Dendritic cell treated with granulocyte-macrophage colony-stimulating factor and Interleukin-4, amounts not matched to agents 40 ng/mL and 50 ng/mL, for 4 days (primary cell): Measurements from ENCODE around the gene MCM5.
"Not testable (repeated sequence)": the region's sequence is repeated elsewhere in the genome, so short reads cannot be mapped to it uniquely, and the experiment has no call there.

Experiments
- H3K27ac Mint-ChIP-seq: one replicate; pipeline ENCODE4 v1.8.0; 2022; ENCODE audit warnings: mild to moderate bottlenecking, mixed read lengths
- H3K27me3 Mint-ChIP-seq: one replicate; pipeline ENCODE4 v1.8.0; 2022; ENCODE audit warnings: mild to moderate bottlenecking, mixed read lengths
- H3K36me3 Mint-ChIP-seq: one replicate; pipeline ENCODE4 v1.8.0; 2022; ENCODE audit warnings: low read depth, mixed read lengths
- H3K4me1 Mint-ChIP-seq: one replicate; pipeline ENCODE4 v1.8.0; 2022; ENCODE audit warnings: low read depth, mixed read lengths
- H3K4me3 Mint-ChIP-seq: one replicate; pipeline ENCODE4 v1.8.0; 2022; ENCODE audit warnings: mild to moderate bottlenecking, moderate library complexity, mixed read lengths
- H3K9me3 Mint-ChIP-seq: one replicate; pipeline ENCODE4 v1.8.0; 2022; ENCODE audit warnings: mixed read lengths
- intact Hi-C: fragments of 100-400 bp; cut with micrococcal nuclease; formaldehyde crosslinking; loops from one replicate; pipeline ENCODE4 v1.15.0; 2022

MCM5 gene

DNA sequence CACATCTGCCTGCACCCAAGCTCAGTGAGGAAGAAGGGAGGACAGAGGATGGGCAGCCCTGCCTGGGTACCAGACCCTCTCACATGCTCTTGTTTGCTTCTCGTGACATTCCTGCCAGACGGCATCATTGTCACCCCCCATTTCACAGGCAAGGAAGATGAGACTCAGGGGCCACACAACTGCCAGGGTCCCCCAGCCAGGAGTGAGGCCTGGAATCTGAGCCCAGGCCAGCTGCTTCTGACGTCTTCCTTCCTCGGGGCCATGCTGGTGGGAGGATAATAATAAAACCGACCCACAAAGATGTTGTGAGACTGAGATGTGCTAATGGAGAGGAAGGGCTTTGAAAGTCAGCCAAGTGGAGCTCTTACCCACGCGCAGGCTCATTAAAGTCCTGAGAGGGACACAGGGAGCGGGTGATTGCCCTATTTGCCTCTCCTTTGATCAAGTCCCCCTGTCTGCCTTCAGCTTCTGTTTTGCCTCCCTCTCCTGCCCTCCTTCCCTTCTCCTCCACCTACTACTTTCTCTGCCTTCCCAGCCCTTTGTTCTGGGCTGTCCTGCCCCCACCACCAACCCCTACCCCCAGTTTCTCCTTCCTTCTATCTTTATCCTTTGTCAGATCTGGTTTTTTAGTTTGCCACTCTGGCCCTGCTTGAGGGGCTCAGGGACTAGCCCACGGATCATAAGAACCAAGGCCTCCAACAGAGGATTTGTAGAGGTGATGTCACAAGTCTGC, 62.7 kb downstream of the MCM5 start:
- Mint-ChIP-seq H3K36me3 (no peaks in the 10 kb centered on the region), H3K27ac (no peak overlapping the region), H3K4me3 (no peak overlapping the region), H3K27me3 (peaks cover 2% of the 10 kb centered on the region), H3K4me1 (peaks cover 6% of the 10 kb centered on the region), H3K9me3 (peaks cover 10% of the 10 kb centered on the region)
- intact Hi-C loops, result no loop called here

DNA sequence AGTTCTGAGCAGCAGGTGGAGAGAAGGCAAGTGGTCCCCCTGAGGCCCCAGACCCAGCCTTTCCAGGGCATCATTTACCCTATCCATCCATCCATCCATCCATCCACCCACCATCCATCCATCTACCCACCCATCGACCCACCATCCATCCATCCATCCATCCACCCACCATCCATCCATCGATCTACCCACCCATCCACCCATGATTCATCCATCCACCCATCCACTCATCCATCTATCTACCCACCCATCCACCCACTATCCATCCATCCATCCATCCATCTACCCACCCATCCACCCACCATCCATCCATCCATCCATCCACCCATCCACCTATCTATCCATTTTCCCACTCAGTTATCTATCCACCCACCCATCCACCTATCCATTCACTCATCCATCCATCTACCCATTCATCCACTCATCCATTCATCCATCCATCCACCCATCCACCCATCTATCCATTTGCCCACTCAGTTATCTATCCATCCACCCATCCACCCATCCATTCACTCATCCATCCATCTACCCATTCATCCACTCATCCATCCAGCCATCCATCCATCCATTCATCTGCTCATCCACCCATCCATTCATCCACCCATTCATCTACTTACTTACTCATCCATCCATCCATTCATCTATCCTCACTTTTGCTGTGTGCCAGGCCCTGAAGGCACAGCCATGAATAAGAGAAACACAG, 63.4 kb downstream of the MCM5 start:
- Mint-ChIP-seq H3K4me1 (peaks cover 6% of the 10 kb centered on the region), H3K36me3 (no peaks in the 10 kb centered on the region), H3K9me3 (peaks cover 10% of the 10 kb centered on the region), H3K27me3 (peaks cover 3% of the 10 kb centered on the region), H3K4me3 (no peak overlapping the region), H3K27ac (no peak overlapping the region)
- intact Hi-C loops, result no loop called here

DNA sequence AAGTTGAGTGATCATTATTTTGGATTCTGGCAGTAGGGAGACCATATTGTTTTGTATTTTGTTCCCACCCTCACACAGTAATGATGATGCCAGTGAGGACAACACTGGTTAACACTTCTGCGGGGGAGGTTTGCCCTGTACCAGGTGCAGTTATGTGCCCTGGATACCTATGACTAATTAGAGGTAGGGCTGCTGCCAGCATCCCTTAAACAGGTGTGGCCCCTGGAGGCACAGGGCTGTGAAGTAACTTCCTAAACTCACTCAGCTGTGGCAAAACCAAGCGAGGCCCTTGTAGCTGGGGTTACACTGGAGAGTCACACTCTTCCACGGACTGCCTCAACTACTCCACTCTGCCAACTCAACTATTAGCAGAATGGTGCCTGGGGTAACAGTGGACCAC, 64.5 kb downstream of the MCM5 start:
- intact Hi-C loops, result no loop called here
- Mint-ChIP-seq H3K9me3 (peaks cover 10% of the 10 kb centered on the region), H3K4me1 (peaks cover 6% of the 10 kb centered on the region), H3K4me3 (no peak overlapping the region), H3K36me3 (no peaks in the 10 kb centered on the region), H3K27ac (no peak overlapping the region), H3K27me3 (peaks cover 2% of the 10 kb centered on the region)

DNA sequence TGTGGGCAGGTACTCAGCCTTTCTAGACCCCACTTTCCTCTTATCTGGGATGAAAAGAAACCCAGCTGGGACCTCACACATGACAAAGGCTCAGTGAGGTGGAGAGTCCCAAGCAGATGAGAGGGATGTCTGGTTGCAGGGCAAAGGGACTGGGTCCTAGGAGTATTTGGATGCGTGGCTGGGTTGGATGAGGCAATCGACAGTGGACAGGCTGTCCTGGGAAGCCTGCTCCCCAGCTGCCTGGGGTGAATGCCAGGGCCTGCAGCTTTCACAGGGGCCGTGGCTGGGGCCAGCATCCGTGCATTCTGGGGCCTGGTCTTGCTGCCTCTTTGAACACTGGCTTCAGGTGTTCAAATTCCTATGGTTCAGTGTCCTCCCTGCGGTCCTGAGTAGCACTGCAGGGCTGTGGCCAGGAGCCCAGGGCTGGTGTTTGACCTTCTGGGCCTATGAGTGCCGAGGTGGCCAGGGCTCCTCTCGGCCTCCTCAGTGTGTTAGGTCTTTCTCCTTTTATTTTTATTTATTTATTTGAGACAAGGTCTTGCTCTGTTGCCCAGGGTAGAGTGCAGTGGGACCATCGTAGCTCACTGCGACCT, 65.3 kb downstream of the MCM5 start:
- peaks cover 2% of the 10 kb centered on the region for H3K27me3 Mint-ChIP-seq
- no peaks in the 10 kb centered on the region for H3K36me3 Mint-ChIP-seq
- intact Hi-C loops, result no loop called here
- H3K4me1 Mint-ChIP-seq, result peaks cover 6% of the 10 kb centered on the region
- H3K9me3 Mint-ChIP-seq, result peaks cover 10% of the 10 kb centered on the region
- H3K4me3 Mint-ChIP-seq, result no peak overlapping the region
- H3K27ac Mint-ChIP-seq, result no peak overlapping the region

DNA sequence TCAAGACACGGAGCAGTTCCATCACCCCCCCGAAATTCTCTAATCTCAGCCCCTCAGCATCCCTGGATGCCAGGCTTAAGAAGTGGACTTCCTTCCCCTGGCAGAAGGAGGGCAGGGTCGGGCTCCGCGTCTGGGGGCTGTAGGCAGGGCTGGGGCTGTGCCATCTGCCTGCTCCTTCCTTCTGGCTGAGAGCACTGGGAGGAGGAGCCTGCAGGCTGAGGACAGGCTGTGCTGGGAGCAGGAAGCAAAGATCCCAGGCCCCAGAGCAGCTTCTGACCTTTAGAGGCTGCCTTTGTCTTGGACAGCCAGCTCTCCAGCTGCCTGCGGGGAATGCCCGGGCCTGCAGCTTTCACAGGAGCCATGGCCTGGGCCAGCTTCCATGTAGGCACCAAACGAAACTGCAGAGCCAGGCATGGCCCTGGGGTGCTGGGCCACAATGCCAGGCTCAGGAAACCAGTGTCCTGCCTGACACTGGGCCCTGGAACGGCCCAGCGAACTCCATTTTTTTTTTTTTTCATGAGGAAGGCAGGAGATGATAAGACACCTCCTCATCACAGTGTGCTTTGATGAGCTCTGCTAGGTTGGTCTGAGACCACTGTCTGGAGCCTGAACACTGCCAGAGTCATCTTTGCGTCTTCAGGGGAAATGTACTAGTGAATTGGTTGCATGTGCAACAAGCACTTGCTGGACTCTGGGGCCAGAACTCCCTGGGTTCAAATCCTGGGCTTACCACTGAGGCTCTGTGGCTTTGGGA, 67.9 kb downstream of the MCM5 start:
- intact Hi-C loops, result no loop called here
- Mint-ChIP-seq H3K9me3 (peaks cover 24% of the 10 kb centered on the region), H3K27ac (no peak overlapping the region), H3K4me3 (no peak overlapping the region), H3K4me1 (no peaks in the 10 kb centered on the region), H3K27me3 (peaks cover 9% of the 10 kb centered on the region), H3K36me3 (no peaks in the 10 kb centered on the region)

DNA sequence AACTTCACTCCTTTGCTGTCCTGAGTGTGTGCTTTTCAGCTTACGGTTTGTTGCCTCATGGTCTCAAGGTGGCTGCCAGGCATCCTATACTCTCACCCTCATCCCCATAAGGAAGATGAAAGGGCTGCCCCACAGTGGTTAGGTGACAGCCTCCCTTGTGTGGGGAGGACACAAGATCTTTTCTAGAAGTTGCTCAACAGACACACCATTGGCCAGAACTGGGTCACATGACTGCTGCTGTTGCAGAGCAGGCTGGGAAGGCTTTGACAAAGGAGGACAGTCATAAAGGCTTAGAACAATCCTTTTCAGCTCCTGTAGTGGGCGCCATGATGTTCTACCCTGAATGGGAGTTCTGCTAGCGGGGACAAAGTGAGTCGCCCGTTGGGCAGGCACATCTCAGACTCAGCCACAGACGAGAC, 71.0 kb downstream of the MCM5 start:
- Mint-ChIP-seq H3K4me3 (no peak overlapping the region), H3K27ac (no peak overlapping the region), H3K27me3 (peaks cover 24% of the 10 kb centered on the region), H3K36me3 (no peaks in the 10 kb centered on the region), H3K4me1 (no peaks in the 10 kb centered on the region), H3K9me3 (peaks cover 14% of the 10 kb centered on the region)
- intact Hi-C loops, result no loop called here

DNA sequence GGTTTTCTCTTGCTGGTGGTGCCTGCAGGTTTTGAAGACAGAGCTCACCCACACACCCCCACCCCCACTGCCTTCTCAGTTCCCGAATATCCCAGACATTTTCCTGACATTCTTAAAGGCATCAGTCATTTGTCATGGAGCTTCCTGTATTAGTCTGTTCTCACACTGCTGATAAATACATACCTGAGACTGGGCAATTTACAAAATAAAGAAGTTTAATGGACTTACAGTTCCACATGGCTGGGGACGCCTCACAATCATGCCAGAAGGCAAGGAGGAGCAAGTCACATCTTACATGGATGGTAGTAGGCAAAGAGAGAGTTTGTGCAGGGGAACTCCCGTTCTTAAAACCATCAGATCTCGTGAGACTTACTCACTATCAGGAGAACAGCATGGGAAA, 71.6 kb downstream of the MCM5 start:
- H3K27me3 Mint-ChIP-seq, result peaks cover 30% of the 10 kb centered on the region
- intact Hi-C loops, H3K36me3 Mint-ChIP-seq, H3K4me1 Mint-ChIP-seq, H3K4me3 Mint-ChIP-seq, H3K27ac Mint-ChIP-seq: not testable (repeated sequence)
- H3K9me3 Mint-ChIP-seq, result peaks cover 14% of the 10 kb centered on the region

DNA sequence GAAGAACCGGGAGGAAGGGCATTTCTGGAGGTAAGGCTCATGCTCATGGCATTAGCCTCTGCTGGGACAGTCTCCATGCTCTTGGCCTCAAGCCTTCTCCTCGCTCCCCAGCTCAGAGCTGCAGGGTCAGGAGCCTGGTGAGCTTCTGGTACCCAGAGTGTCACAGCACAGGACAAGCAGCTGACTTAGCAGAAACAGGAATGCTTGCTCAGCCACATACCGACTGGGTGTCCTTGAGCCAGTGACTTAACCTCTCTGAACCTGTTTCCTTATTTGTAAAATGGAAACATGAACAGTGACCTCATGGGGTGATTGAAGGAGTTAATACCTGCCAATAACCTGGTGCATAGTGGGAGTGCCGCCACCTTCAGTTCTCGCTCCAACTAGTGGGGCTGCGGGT, 72.5 kb downstream of the MCM5 start:
- no peak overlapping the region for H3K4me3 Mint-ChIP-seq
- H3K27me3 Mint-ChIP-seq, result peaks cover 39% of the 10 kb centered on the region

DNA sequence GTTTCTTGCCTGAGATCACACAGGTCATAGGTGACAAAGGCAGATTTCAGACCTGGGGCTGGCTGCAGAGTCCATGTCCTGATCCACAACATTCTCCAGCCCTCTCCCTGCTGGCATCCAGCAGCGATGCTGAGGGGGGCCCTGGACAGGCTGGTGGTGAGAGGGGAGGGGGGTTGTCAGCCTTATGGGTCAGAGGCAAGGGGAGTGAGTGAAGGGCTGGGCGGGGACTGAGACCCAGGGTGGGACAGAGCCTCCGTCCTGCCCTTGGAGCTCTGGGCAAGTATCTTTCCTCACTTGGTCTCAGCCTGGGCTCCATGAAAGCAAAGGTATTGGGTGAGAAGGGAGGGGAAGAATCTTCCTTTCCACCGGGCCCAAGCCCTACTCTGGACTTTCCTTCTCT, 74.0 kb downstream of the MCM5 start:
- Mint-ChIP-seq H3K4me1 (peaks cover 16% of the 10 kb centered on the region), H3K4me3 (no peak overlapping the region), H3K36me3 (no peaks in the 10 kb centered on the region), H3K9me3 (peaks cover 14% of the 10 kb centered on the region), H3K27ac (no peak overlapping the region), H3K27me3 (peaks cover 52% of the 10 kb centered on the region)
- intact Hi-C loops, result no loop called here

More for the DNA sequence above, 72.5 kb downstream of the MCM5 start:
- Mint-ChIP-seq H3K27ac (no peak overlapping the region), H3K4me1 (peaks cover 2% of the 10 kb centered on the region), H3K9me3 (peaks cover 14% of the 10 kb centered on the region), H3K36me3 (no peaks in the 10 kb centered on the region)
- intact Hi-C loops, result no loop called here
